GM12801 (cell line): ENCODE measurements around the gene THRSP.

Source experiments
- CTCF ChIP-seq: IDR thresholded peaks from one replicate; pipeline ENCODE4 v1.5.1; 2011; ENCODE audit warnings: control low read depth; ENCODE audit not compliant: insufficient read length; ENCODE audit errors: extremely low read depth

The THRSP gene

GRCh38 chr11:78082146-78082545 is 18.5 kb downstream of the THRSP start:
- no peak for TF ChIP-seq CTCF

- no peak for TF ChIP-seq CTCF
Observed at GRCh38 chr11:78083021-78083420, 19.4 kb downstream of the THRSP start.

GRCh38 chr11:78085972-78086371 is 22.3 kb downstream of the THRSP start:
- TF ChIP-seq CTCF: no peak

- TF ChIP-seq CTCF: no peak
Observed at GRCh38 chr11:78094250-78094649, 30.6 kb downstream of the THRSP start.

- TF ChIP-seq CTCF: no peak
Observed at GRCh38 chr11:78097666-78098385, 34.2 kb downstream of the THRSP start.

GRCh38 chr11:78099666-78100065 is 36.0 kb downstream of the THRSP start:
- no peak for TF ChIP-seq CTCF

- TF ChIP-seq CTCF: no peak
Observed at GRCh38 chr11:78100261-78100660, 36.6 kb downstream of the THRSP start.
